ENCODE results near the gene PPP2R2B. TPM values are rescaled to one million over a fixed set of nuclear protein-coding genes. Genes with fewer than 3 reads are reported as not detected.

Gene PPP2R2B
- polyA plus RNA-seq, 1 experiment = 0.58 TPM

DNA sequence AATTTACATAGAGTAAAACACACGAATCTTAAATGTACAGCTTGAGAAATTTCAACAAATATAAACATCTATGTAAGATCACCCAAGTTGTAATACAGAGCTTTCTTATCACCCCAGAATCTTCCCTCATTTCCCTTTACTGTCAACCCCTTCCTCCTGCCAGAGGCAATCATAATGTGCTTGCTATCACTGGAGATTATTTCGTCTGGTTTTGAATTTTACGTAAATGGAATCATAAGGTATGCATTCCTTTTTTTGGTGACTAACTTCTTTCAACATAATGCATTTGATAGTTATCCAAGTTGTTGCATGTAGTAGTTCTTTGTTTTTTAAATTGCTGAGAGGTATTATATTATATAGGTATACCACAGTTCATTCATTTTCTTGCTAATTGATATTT lies 325.1 kb downstream of the PPP2R2B start:
- Histone ChIP-seq H3K4me3 (ENCODE audit: low read depth, low read length) (no peak overlapping the region), H3K27me3 (ENCODE audit: control insufficient read depth, insufficient read depth, low read length) (no peaks in the 10 kb centered on the region), H3K36me3 (ENCODE audit: control insufficient read depth, insufficient read depth, low read length) (no peaks in the 10 kb centered on the region)
- ChIA-PET POLR2A (no interaction called here), CTCF (interaction anchor here (0.6 to 1.8 kb wide), 3 partner anchors 10 to 255 kb away, joined by 3 to 5 read pairs (median 4); no protein-coding TSS in a partner anchor)
- no peak for DNase-seq (ENCODE audit: low read depth)
- TF ChIP-seq, protein P1, sequence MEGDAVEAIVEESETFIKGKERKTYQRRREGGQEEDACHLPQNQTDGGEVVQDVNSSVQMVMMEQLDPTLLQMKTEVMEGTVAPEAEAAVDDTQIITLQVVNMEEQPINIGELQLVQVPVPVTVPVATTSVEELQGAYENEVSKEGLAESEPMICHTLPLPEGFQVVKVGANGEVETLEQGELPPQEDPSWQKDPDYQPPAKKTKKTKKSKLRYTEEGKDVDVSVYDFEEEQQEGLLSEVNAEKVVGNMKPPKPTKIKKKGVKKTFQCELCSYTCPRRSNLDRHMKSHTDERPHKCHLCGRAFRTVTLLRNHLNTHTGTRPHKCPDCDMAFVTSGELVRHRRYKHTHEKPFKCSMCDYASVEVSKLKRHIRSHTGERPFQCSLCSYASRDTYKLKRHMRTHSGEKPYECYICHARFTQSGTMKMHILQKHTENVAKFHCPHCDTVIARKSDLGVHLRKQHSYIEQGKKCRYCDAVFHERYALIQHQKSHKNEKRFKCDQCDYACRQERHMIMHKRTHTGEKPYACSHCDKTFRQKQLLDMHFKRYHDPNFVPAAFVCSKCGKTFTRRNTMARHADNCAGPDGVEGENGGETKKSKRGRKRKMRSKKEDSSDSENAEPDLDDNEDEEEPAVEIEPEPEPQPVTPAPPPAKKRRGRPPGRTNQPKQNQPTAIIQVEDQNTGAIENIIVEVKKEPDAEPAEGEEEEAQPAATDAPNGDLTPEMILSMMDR (IDR thresholded peaks at IDR 0.05; ENCODE audit: insufficient read depth, low read depth, low read length) = no peak

DNA sequence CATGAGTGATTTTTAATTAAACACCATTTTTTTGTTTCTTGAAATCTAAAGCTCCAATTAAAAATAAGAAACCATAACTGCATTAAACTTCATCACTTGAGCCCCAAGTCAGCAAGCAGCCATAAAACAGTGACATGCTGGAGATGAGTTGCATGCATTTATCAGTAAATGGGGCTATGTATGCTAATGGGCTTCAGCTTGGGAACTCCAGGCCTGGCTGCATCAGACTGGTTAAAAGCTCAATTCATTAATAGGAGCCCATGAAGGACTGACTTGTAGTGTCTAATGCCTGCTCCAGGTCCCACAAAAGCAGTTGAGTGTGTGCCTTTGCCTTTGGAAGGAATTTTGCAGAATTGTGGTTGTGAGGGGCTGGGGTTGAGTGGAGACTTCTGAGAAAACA lies 328.9 kb downstream of the PPP2R2B start:
- no peaks in the 10 kb centered on the region for H3K27me3 ChIP-seq (ENCODE audit: control insufficient read depth, insufficient read depth, low read length)
- no peak for DNase-seq (ENCODE audit: low read depth)
- TF ChIP-seq, protein P1 (IDR thresholded peaks at IDR 0.05; ENCODE audit: insufficient read depth, low read depth, low read length) = no peak
- no peaks in the 10 kb centered on the region for H3K36me3 ChIP-seq (ENCODE audit: control insufficient read depth, insufficient read depth, low read length)
- ChIA-PET POLR2A (no interaction called here), CTCF (interaction anchor here (0.9 to 1.4 kb wide), 3 partner anchors 9 to 17 kb away, joined by 3 to 8 read pairs (median 4); no protein-coding TSS in a partner anchor)
- H3K4me3 ChIP-seq (ENCODE audit: low read depth, low read length) = no peak overlapping the region

DNA sequence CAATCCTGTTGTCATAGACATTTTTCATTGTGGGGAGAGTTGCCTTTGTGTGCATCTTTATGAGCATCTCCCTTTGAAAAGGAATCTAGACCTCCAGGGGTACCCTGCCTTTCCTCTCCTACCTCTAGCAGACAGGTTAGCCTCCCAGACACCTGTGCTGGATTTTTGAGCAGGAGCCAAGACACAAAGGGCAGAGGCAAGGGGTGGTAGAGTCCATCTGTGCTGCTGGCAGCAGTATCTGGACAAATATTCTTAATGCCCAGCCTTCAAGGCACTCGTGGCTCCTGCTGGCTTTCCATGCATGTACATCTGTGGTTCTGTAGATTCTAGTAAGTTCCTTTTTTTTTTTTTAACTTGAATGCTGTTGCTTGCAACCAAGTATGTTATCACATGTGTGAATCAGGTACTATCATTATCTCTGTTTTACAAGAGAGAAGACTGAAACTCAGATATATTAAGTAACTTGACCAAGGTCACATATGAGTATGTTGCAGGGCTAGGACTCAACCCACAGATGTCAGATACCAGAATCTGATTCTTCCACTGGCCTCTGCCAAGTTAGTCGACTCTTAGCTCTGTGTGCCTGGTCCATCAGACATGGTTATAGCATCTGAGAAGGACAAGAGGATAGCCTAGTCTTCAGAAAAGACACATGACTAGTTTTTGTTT lies 329.6 kb downstream of the PPP2R2B start:
- CTCF ChIA-PET = interaction anchor here (0.9 to 1.4 kb wide), 5 partner anchors 8 to 18 kb away, joined by 3 to 8 read pairs (median 3); no protein-coding TSS in a partner anchor
- Histone ChIP-seq H3K27me3 (ENCODE audit: control insufficient read depth, insufficient read depth, low read length) (no peaks in the 10 kb centered on the region), H3K4me3 (ENCODE audit: low read depth, low read length) (no peak overlapping the region), H3K36me3 (ENCODE audit: control insufficient read depth, insufficient read depth, low read length) (no peaks in the 10 kb centered on the region)
- POLR2A ChIA-PET = no interaction called here
- no peak for DNase-seq (ENCODE audit: low read depth)
- TF ChIP-seq, protein P1 (IDR thresholded peaks at IDR 0.05; ENCODE audit: insufficient read depth, low read depth, low read length) = no peak

DNA sequence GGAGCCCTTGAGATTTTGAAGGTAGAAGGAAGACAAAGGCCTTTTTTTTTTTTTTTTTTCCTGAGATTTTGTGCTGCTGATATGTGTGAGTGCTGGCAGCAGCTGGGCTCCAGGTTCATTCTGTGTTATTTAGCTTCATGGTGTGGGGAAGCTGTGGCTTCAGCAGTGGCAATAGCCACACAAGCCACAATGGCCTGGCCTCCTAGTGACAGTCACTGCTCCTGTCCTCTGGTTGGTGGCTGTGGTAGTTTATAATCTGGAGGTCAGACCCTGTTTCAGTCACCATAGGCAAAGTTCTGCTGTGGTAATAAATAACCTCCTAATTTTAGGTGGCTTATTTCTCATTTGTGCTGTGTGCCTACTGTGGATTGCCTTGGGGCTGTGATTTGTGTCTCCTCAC lies 334.3 kb downstream of the PPP2R2B start:
- Histone ChIP-seq H3K36me3 (ENCODE audit: control insufficient read depth, insufficient read depth, low read length) (no peaks in the 10 kb centered on the region), H3K4me3 (ENCODE audit: low read depth, low read length) (no peak overlapping the region), H3K27me3 (ENCODE audit: control insufficient read depth, insufficient read depth, low read length) (peaks cover 1% of the 10 kb centered on the region; the same call in 1 of the 2 replicates)
- ChIA-PET POLR2A (no interaction called here), CTCF (interaction anchor here (1.9 to 6.9 kb wide), 2 partner anchors 422 kb away, joined by 9 to 101 read pairs; no protein-coding TSS in a partner anchor)
- TF ChIP-seq, protein P1 (IDR thresholded peaks at IDR 0.05; ENCODE audit: insufficient read depth, low read depth, low read length) = no peak
- no peak for DNase-seq (ENCODE audit: low read depth)

DNA sequence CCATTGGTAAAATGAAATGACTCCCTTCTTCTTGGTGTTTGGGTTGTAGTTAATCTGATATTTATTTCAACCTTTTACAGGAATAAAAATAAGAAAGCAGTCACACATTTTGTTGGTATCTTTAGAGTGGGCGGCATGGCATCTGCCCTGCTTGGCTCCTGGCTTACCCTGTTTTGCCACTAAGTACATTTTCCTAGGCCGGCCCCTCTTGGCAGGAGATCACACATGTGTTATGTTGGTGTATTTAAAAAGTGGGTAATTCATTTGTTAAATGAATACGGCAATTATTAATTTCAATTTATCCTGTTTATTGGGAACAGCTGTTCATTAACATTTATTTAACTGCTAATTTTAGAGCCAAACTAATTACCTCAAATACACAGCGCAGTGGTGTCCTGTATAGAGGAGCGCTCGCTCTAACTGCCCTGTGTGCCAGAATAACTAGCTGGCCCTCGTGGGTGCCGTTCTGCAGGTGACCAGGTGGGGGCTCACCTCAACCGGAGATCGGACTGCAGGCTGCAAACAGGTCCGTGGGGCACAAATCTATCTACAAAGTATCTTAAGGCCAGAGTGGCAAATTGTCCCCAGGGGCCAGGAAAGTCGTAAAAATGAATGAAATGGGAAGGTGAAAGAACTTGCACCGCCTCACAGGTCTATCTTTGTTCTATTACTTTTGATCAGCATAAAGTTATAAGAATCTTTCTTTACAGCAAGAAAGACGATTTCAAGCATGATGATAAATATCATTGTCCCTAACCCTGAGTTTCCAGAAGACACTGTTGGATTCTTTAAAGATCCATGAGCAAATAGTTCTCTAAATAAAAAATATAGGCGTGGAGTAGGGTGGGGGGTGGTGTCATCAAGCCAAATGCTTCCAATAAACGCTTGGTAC lies 336.4 kb downstream of the PPP2R2B start:
- H3K4me3 ChIP-seq (ENCODE audit: low read depth, low read length) = no peak overlapping the region
- peaks cover 3% of the 10 kb centered on the region; the same call in 1 of the 2 replicates for H3K27me3 ChIP-seq (ENCODE audit: control insufficient read depth, insufficient read depth, low read length)
- CTCF ChIA-PET = interaction anchor here (0.5 to 6.9 kb wide), 23 partner anchors 8 to 647 kb away, joined by 3 to 101 read pairs (median 5); no protein-coding TSS in a partner anchor
- DNase-seq (ENCODE audit: low read depth) = no peak
- TF ChIP-seq, protein P1 (IDR thresholded peaks at IDR 0.05; ENCODE audit: insufficient read depth, low read depth, low read length) = peak; percentile 85
- POLR2A ChIA-PET = no interaction called here
- no peaks in the 10 kb centered on the region for H3K36me3 ChIP-seq (ENCODE audit: control insufficient read depth, insufficient read depth, low read length)
